ENCODE data around the gene SBK1.

- TF ChIP-seq CTCF (IDR thresholded peaks at IDR 0.05) (no peak), POLR2A (IDR thresholded peaks at IDR 0.05) (no peak), EP300 (IDR thresholded peaks at IDR 0.05) (no peak)
Measured at GRCh38 chr16:28311913-28312312, 19.6 kb downstream of the SBK1 start.

Data from stomach (tissue), 4 donors.